Uterus (tissue), 2 donors: Measurements from ENCODE around the gene NUBPL.

Experiments
- CTCF ChIP-seq, 4 experiments: fragments of 200-600 bp in 2 of 4; fragments of 450-650 bp in 2 of 4; sonication (generic) in 2 of 4; IDR thresholded peaks; one replicate each; pipeline ENCODE4 v1.5.1; 2016 to 2019; ENCODE audit warnings: antibody characterized with exemption in 4 of 4, mild to moderate bottlenecking in 2 of 4, moderate library complexity in 1 of 4
- POLR2A ChIP-seq, 2 donors: fragments of 450-650 bp; IDR thresholded peaks; one replicate each; pipeline ENCODE4 v1.6.1; 2016; ENCODE audit warnings: antibody characterized with exemption in 2 of 2, mild to moderate bottlenecking in 1 of 2, moderate library complexity in 1 of 2

DNA sequence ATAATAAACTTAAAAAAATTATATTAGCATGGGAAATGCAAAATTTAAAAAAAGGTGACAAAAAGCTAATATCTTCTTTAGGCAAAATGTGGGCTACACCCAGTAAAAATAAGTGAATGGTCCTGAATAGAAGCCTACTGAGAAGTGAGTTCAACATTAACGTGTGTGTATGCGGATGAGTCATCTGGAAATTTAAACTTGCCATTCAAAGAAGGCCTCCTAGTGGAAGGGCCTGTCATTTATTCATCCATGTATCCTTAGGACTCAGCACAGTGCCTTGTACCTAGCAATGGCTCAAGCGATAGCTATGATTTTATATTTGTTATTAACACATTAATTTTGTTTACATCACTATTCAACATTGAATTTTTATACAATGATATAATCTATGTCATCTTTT is 226.2 kb downstream of the NUBPL start:
- no peak for TF ChIP-seq POLR2A (IDR thresholded peaks at IDR 0.05)
- TF ChIP-seq CTCF (IDR thresholded peaks at IDR 0.05) = no peak
